GM18507 (cell line): ENCODE measurements around the gene KLRC3.
A peak's percentile ranks its signal among the peaks of the same experiment; 100 is the strongest.
"Not testable (repeated sequence)": the region's sequence is repeated elsewhere in the genome, so short reads cannot be mapped to it uniquely, and the experiment has no call there.

Experiments
- DNase-seq: peaks from one replicate; pipeline ENCODE4 v3.0.0; 2011; ENCODE audit warnings: low read depth; ENCODE audit not compliant: insufficient read length; ENCODE audit errors: extremely low spot score
- FAIRE-seq: peaks from 2 replicates; lab custom pipeline; 2011; peaks lifted over from hg19 to GRCh38; lab: Jason Lieb, UNC

Gene KLRC3

DNA sequence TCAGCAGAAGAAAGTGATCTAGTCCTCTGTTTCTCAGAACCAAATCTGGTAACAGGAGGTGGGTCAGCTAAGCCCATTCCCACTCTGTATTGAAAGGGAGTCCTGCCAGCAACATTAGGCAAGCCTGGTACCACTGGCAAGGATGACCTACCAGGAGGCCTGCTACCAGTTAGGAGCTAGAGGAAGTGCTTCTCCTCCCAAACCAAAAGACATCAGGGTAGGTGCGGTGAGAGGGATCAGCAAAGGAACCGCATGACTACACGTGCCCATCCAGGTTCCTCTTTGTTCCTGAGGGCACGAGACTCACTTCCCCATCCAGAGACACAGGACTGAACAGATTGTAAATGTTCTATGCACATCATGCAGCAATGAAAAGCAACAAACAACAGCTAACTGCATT is 13.7 kb downstream of the KLRC3 start:
- no peak for DNase-seq
- FAIRE-seq, result no peak

DNA sequence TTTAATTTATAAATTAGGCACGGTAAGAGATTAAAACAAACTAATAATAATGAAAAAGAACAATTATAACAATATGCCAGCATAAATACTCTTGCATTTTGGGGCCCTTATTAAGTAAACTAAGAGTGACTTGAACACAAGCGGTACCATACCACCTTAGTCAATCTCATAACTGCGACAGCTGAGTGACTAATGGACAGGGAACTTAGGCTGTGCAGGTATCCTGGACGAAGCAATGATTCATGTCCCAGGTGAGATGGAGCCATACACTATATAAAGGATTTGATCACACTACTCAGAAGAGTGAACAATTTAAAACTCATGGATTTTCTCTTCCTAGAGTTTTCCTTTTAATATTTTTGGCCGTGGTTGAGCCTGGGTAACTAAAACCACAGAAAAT is 15.1 kb downstream of the KLRC3 start:
- FAIRE-seq, result no peak
- no peak for DNase-seq

DNA sequence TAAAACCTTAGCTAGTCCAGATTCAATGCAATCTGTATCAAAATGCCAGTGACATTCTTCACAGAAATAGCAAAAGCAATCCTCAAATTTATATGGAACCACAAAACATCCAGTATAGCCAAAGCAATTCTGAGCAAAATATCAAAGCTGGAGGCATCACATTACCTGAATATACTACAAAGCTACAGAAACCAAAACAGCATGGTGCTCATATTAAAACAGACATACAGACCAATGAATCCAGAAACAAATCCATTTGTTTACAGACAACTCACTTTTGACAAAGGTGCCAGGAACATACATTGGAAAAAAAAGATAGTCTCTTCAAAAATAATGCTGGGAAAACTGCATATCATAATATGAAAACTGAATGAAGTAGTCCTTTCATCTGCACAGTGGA is 15.6 kb downstream of the KLRC3 start:
- DNase-seq (no peak), FAIRE-seq (no peak)

DNA sequence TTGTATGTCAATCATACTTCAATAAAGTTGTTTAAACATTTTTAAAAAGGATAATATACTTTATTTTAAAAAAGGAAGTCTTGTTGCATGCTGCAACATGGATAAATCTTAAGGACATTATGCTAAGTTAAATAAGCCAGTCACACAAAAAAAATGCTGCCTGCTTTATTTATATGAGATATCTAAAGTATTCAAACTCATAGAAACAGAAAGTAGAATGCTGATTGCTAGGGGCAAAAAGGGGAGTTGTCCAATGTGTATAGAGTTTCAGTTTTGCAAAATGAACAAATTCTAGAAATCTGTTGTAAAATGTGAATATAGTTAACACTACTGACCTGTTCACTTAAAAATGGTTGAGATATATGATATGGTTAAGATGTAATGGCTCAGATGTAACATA is 19.6 kb downstream of the KLRC3 start:
- peak; percentile 9 for FAIRE-seq
- DNase-seq, result no peak

DNA sequence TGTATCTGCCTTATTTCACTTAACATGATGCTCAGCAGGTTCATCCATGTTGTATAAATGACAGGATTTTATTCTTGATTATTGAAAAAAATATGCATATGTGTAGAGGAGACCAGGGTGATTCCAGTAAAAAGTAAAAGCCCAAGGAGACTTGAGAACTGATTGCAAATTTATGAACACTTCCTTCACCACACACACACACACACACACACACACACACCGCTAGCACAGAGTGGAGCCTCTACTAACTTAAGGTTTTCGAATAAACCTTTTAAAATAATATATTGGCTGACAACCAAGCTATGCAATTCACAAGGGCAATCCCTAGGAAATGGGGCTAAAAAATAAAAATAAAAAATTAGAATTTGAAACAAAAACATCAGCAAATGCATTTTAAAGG is 22.2 kb downstream of the KLRC3 start:
- FAIRE-seq, result no peak
- no peak for DNase-seq

DNA sequence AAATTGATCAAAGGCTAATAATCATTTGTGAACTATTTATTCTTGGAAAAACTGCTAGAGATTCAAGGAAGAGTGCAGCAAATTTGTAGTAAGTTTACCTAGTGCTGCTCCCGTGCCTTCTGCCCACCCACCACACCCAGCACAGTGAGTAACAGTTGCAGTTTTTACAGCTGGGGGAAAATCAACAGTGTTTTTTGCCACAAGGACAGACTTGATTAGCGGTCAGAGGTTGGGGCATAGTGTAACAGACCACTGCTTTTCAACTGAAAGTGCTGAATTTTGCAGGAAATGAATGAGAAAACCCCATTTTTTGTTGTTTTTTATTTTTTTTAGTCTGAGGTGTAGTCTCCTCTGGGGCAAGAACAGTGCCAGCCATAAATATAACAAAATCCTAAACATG is 23.1 kb downstream of the KLRC3 start:
- no peak for FAIRE-seq

DNA sequence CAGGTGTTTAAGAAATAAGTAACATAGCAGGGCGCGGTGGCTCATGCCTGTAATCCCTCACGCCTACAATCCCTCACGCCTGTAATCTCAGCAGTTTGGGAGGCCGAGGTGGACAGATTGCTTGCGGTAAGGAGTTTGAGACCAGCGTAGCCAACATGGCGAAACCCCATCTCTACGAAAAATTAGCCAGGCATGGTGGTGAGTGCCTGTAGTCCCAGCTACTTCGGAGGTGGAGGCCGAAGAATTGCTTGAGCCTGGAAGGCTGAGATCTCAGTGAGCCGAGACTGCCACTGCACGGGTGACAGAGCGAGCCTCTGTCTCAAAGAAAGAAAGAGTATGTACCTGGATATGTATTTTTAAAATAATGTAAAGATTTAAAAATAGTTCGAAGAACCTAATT is 24.2 kb downstream of the KLRC3 start:
- peak; percentile 53 for FAIRE-seq
- not testable (repeated sequence) for DNase-seq

More for the DNA sequence above, 23.1 kb downstream of the KLRC3 start:
- no peak for DNase-seq

DNA sequence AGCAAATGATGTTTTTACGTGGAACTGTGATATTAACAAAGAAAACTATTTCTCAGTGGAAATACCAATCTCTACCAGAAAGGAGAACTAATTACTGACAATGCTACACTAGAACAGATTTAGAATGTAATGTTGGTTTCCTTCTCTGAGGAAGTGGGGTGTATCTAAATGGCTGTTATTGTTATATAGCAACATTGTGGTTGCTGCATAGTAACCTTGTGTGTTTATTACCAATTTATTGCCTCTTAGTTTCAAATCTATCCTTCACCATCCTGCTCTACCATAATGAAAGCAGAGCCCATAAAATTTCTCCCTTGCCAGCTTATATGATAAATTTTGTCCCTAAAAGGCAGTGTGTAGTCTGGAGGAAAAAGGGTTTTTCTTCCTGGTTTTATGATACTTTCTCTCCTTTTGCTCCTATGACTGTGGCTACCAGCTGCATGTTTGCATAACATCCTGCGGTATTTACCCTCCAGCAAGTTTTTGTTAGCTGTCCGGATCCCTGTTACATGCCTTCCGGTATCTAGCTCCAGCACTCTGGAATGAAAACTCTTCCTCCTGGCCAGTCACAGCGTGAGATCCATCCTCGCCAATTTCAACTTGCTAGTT is 24.9 kb downstream of the KLRC3 start:
- peak; percentile 83 for FAIRE-seq

DNA sequence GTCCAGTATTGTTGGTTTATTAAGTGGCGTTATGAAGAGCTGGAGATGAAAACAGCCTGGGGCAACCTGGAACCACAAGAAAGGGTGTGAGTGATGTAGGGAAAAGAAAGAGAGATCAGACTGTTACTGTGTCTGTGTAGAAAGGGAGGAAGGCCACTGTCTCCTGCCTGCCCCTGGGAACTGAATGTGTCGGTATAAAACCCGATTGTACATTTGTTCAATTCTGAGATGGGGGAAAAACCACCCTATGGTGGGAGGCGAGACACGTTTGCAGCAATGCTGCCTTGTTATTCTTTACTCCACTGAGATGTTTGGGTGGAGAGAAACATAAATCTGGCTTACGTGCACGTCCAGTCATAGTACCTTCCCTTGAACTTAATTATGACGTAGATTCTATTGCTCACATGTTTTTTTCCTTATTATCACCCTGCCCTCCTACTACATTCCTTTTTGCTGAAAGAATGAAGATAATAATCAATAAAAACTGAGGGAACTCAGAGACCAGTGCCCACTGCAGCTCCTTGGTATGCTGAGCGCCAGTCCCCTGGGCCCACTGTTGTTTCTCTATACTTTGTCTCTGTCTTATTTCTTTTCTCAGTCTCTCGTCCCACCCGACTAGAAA is 25.8 kb downstream of the KLRC3 start:
- DNase-seq, FAIRE-seq: not testable (repeated sequence)

More for the DNA sequence above, 24.9 kb downstream of the KLRC3 start:
- no peak for DNase-seq

DNA sequence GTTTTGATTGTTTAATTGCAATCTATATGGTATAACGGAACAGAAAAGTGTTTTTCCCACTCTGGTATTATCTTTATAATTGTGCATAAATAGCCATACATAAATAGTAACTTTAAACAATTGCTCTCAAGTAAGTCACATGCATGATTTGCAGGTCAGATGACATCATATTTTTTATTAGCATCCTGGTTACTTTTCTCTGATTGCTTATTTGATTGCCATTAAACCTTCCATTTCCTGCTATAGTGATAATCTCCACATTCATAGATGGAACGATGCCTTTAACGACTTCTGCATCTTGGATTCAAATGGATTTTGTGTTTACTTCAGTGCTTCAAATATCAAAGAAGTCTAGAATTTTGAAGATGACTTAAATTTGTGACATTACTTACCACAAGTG is 27.1 kb downstream of the KLRC3 start:
- no peak for FAIRE-seq
- DNase-seq, result no peak

DNA sequence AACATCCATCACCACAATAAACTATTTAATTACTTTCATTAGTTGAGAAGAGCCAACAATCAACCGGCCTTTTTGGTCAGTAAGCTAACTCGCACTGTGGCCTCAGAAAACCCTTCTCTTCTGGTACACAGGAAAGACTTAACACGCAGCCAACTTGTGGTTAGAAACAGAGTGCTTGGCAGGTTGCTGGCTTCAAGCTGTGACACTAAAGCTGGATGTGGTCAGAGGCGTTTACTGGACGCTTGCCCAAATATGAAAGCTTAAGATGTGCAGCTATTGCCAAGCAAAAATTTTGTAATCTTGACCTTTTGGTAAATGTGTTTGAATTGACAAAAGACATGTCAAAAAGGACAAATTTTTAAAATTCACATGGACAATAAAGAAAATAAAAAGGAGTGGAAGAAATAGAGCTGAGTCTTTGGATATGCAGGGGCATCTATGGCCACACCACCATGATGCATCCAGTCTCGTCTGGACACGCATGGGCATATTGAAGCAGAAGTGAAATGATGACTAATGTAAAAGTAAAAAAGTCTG is 27.9 kb downstream of the KLRC3 start:
- peak; percentile 18 for DNase-seq
- FAIRE-seq, result peak; percentile 89

DNA sequence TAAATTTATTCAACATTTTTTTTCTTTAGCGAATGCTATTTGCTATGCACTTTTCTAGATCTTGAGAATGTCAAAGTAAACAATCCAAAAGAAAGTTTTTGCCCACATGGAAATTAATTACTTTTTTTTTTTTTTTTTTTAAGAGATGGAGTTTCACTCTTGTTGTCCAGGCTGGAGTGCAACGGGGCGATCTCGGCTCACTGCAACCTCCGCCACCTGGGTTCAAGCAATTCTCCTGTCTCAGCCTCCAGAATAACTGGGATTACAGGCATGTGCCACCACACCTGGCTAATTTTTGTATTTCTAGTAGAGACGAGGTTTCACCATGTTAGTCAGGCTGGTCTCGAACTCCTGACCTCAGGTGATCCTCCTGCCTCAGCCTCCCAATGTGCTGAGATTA is 29.4 kb downstream of the KLRC3 start:
- DNase-seq, FAIRE-seq: not testable (repeated sequence)

DNA sequence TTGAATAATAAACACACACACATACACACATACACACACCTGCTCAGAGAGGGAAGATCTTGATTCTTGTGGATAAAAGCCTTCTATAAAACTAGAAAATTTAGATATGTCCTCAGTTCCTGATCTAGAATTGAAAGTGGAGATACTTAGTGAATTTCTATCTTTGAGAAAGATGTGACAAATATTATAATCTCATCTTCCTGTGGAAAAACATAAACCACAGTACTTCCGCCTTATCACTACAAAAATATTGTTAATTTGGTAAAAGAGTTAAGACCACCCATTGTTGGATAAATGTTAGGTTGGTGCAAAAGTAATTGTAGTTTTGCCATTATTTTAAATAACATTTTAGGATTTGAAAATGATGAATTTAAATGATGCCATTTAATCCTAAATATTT is 30.5 kb downstream of the KLRC3 start, which contains the start of gene KLRK1:
KLRK1 (minus strand) TSS at position 138 of the 400 bp plus-strand sequence. CDS start 1,231 bp downstream, outside the sequence.
- DNase-seq, result no peak
- peak; percentile 38 for FAIRE-seq

DNA sequence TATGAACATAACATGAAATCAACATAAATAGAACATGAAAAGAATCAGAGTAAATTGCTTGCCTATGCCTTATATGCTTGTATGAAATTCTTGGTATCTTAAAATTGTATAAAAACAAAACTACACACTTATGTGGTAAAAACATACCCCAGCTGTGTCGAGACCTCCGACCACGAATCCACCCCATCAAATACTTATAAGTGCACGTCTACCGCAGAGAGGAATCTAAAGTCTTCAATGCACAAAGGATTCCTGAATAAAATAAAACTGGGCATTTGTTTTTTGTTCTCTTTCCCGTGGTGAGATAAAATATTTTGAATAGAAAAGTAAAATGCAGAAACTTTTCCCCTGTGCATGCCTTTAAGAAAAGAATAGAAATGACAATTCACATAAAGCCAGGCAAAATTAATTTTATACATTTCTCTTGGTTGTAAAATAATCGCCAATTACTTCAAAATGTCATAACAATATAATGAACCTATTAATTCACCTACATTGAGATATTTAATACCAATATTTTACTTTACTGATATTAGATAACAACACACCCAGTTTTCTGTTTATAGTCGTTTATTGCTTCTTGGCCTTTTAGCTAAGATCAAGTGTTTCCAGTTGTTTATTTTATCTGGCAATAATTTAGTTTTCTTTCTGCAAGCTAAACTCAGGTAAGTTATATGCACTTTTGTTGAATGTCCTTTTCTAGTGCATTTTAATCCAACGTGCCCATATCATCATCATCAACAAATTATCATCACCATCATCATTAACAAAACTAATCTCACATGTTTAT is 31.6 kb downstream of the KLRC3 start:
- no peak for FAIRE-seq
- DNase-seq, result no peak

DNA sequence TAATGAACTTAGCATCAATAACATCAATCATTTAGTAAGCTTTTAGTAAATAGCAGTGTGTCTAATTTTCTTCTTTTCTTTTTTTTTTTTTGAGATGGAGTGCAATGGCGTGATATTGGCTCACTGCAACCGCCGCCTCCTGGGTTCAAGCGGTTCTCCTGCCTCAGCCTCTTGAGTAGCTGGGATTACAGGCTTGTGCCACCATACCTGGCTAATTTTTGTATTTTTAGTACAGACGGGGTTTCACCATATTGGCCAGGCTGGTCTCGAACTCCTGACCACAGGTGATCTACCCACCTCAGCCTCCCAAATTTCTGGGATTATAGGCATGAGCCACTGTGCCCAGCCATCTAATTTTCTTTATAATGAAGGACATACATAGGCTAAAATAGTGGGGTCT is 32.9 kb downstream of the KLRC3 start:
- not testable (repeated sequence) for FAIRE-seq, DNase-seq

DNA sequence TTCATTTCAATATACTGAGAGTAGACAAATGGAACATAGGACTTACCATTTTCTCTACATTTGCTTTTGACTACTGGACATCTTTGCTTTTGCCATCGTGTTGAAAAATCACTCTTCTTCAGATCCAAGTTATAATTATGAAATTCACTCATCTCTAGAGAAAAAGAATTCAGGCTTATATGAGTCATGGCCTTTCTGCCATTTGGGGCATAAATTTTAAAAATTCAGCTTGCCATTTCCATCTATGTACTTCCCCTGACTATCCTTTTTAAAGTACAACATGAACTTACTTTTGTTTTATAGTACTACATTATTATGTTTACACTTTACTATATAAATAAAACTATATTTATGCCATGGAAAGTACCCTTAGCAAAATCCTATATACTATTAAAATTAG is 33.5 kb downstream of the KLRC3 start:
- DNase-seq (no peak), FAIRE-seq (no peak)

DNA sequence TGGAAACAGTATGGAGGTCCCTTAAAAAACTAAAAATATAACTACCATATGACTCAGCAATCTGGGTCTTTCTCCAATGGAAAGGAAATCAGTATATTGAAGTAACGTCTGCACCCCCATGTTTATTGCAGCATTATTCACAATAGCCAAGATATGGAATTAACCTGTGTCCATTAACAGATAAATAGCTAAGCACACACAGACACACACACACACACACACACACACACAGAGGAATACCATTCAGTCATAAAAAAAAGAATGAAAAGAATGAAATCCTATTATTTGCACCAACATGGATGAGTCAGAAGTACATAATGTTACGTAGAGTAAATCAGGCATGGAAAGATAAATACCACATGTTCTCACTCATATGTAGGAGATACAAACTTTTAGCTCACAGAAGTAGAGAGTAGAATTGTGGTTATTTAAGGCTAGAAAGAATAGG is 35.2 kb downstream of the KLRC3 start:
- DNase-seq (no peak), FAIRE-seq (no peak)

DNA sequence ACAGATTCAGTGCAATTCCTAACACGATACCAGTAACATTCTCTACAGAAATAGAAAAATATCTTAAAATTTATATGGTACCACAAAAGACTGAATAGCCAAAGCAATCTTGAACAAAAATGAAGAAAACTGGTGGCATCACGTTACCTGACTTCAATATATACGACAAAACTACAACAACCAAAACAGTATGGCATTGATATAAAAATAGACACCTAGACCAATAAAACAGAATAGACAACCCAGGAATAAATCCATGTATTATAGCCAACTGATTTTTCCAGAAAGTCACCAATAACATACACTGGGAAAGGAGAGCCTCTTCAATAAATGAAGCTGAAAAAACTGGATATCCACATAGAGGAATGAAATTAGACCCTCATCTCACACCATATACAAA is 36.2 kb downstream of the KLRC3 start:
- no peak for DNase-seq
- FAIRE-seq, result no peak

DNA sequence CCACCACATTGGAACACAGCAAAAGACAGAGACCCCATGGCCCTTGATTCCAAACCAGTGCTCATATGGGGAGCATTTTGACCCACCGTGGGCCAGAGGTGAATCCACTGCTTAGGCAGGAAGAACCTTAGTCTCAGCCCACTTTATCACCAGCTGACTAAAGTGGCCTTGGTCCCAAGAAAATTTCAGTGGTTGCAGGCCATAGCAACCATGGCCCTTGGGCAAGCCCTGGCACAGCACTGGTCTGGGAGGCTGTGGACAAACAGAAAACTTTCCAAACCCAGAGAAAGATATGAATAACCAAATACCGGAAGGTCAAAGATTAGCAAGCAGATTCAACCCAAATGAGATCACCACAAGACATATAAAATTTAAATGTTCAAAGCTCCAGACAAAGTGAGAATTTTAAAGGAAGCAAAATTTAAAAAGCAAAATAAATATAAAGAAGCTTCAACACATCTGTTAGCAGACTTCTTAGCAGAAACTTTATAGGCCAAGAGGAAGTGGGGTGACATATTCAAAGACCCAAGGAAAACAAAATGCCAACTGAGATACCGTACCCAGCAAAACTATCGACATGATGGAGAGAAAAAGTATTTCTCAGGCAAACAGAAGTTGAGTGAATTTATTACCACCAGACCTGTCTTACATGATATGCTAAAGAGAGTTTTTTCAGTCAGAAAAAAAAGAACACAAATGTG is 38.3 kb downstream of the KLRC3 start:
- FAIRE-seq, result no peak
- no peak for DNase-seq

DNA sequence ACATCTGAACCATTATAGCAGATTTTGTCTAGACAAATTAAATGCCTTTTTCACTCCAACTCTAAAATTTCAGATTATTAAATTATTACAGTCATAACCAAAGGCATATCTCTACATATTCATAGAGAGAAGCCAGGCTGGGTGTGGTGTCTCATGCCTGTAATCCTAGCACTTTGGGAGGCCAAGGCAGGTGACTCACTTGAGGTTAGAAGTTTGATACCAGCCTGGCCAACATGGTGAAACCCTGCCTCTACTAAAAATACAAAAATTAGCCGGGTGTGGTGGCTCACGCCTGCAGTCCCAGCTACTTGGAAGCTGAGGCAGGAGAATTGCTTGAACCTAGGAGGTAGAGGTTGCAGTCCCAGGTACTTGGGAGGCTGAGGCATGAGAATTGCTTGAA is 41.7 kb downstream of the KLRC3 start:
- not testable (repeated sequence) for FAIRE-seq

More for the DNA sequence above, 41.7 kb downstream of the KLRC3 start:
- DNase-seq, result not testable (repeated sequence)
